Stimulated activated memory B cell treated with anti-CD40 and anti-IgM and Interleukin-4, amounts not matched to agents 10 μg/mL and 1 μg/mL and 100 μg/mL, for 72 hours (primary cell): ENCODE data around the gene PAXX.

Experiments
- ATAC-seq: fragments of 150-1000 bp; cut with Tn5 transposase; 2 replicates; pipeline ENCODE4 v1.10.0; 2021
- H3K27ac Mint-ChIP-seq: one replicate; pipeline ENCODE4 v1.8.0; 2022; ENCODE audit warnings: mild to moderate bottlenecking, mixed read lengths
- H3K27me3 Mint-ChIP-seq: one replicate; pipeline ENCODE4 v1.8.0; 2022; ENCODE audit warnings: mixed read lengths
- H3K36me3 Mint-ChIP-seq: one replicate; pipeline ENCODE4 v1.8.0; 2022; ENCODE audit warnings: mixed read lengths
- H3K4me1 Mint-ChIP-seq: one replicate; pipeline ENCODE4 v1.8.0; 2022; ENCODE audit warnings: mixed read lengths
- H3K4me3 Mint-ChIP-seq: one replicate; pipeline ENCODE4 v1.8.0; 2022; ENCODE audit warnings: mild to moderate bottlenecking, moderate library complexity, mixed read lengths
- H3K9me3 Mint-ChIP-seq: one replicate; pipeline ENCODE4 v1.8.0; 2022; ENCODE audit warnings: mixed read lengths

The PAXX gene

GRCh38 chr9:137011156-137011555 lies 18.9 kb downstream of the PAXX start:
- no peaks in the 10 kb centered on the region for H3K9me3 Mint-ChIP-seq
- peaks cover 5% of the 10 kb centered on the region for H3K4me1 Mint-ChIP-seq
- peaks cover 5% of the 10 kb centered on the region for H3K27me3 Mint-ChIP-seq
- no peak for ATAC-seq
- H3K36me3 Mint-ChIP-seq = peaks cover 8% of the 10 kb centered on the region
- no peak overlapping the region for H3K27ac Mint-ChIP-seq
- H3K4me3 Mint-ChIP-seq = no peak overlapping the region

GRCh38 chr9:137011907-137012675 lies 19.9 kb downstream of the PAXX start:
- Mint-ChIP-seq H3K9me3 (no peaks in the 10 kb centered on the region), H3K27ac (no peak overlapping the region), H3K36me3 (peaks cover 8% of the 10 kb centered on the region), H3K27me3 (no peaks in the 10 kb centered on the region), H3K4me3 (no peak overlapping the region), H3K4me1 (no peaks in the 10 kb centered on the region)
- no peak for ATAC-seq

GRCh38 chr9:137012694-137013570 lies 20.7 kb downstream of the PAXX start:
- no peak for ATAC-seq
- Mint-ChIP-seq H3K4me1 (no peaks in the 10 kb centered on the region), H3K27ac (no peak overlapping the region), H3K27me3 (no peaks in the 10 kb centered on the region), H3K36me3 (peaks cover 8% of the 10 kb centered on the region), H3K9me3 (no peaks in the 10 kb centered on the region), H3K4me3 (no peak overlapping the region)

GRCh38 chr9:137013571-137013940 lies 21.3 kb downstream of the PAXX start:
- Mint-ChIP-seq H3K36me3 (peaks cover 8% of the 10 kb centered on the region), H3K4me1 (no peaks in the 10 kb centered on the region), H3K9me3 (no peaks in the 10 kb centered on the region), H3K27ac (no peak overlapping the region), H3K4me3 (no peak overlapping the region), H3K27me3 (no peaks in the 10 kb centered on the region)
- no peak for ATAC-seq

- H3K27ac Mint-ChIP-seq = no peak overlapping the region
- no peak for ATAC-seq
- no peaks in the 10 kb centered on the region for H3K4me1 Mint-ChIP-seq
- no peak overlapping the region for H3K4me3 Mint-ChIP-seq
- no peaks in the 10 kb centered on the region for H3K27me3 Mint-ChIP-seq
- H3K36me3 Mint-ChIP-seq = peaks cover 8% of the 10 kb centered on the region
- H3K9me3 Mint-ChIP-seq = no peaks in the 10 kb centered on the region
Measured at GRCh38 chr9:137014166-137014565, 21.9 kb downstream of the PAXX start.

- H3K4me1 Mint-ChIP-seq = no peaks in the 10 kb centered on the region
- H3K27me3 Mint-ChIP-seq = no peaks in the 10 kb centered on the region
- no peak for ATAC-seq
- H3K36me3 Mint-ChIP-seq = peaks cover 8% of the 10 kb centered on the region
- H3K9me3 Mint-ChIP-seq = no peaks in the 10 kb centered on the region
- no peak overlapping the region for H3K4me3 Mint-ChIP-seq
- H3K27ac Mint-ChIP-seq = no peak overlapping the region
Measured at GRCh38 chr9:137014776-137015539, 22.7 kb downstream of the PAXX start.

GRCh38 chr9:137015540-137015930 lies 23.3 kb downstream of the PAXX start:
- H3K27ac Mint-ChIP-seq = no peak overlapping the region
- H3K36me3 Mint-ChIP-seq = peaks cover 8% of the 10 kb centered on the region
- H3K9me3 Mint-ChIP-seq = no peaks in the 10 kb centered on the region
- no peak overlapping the region for H3K4me3 Mint-ChIP-seq
- ATAC-seq = no peak
- no peaks in the 10 kb centered on the region for H3K4me1 Mint-ChIP-seq
- no peaks in the 10 kb centered on the region for H3K27me3 Mint-ChIP-seq

GRCh38 chr9:137015976-137016375 lies 23.8 kb downstream of the PAXX start:
- Mint-ChIP-seq H3K4me3 (no peak overlapping the region), H3K4me1 (no peaks in the 10 kb centered on the region)

GRCh38 chr9:137016436-137016835 lies 24.2 kb downstream of the PAXX start:
- Mint-ChIP-seq H3K4me3 (no peak overlapping the region), H3K27ac (no peak overlapping the region), H3K9me3 (no peaks in the 10 kb centered on the region), H3K36me3 (peaks cover 3% of the 10 kb centered on the region), H3K27me3 (no peaks in the 10 kb centered on the region), H3K4me1 (no peaks in the 10 kb centered on the region)
- no peak for ATAC-seq

More at GRCh38 chr9:137015976-137016375, 23.8 kb downstream of the PAXX start:
- no peaks in the 10 kb centered on the region for H3K27me3 Mint-ChIP-seq
- no peaks in the 10 kb centered on the region for H3K9me3 Mint-ChIP-seq
- ATAC-seq = no peak
- H3K27ac Mint-ChIP-seq = no peak overlapping the region
- H3K36me3 Mint-ChIP-seq = peaks cover 8% of the 10 kb centered on the region

GRCh38 chr9:137017071-137017470 lies 24.8 kb downstream of the PAXX start:
- Mint-ChIP-seq H3K9me3 (peaks cover 4% of the 10 kb centered on the region), H3K27me3 (no peaks in the 10 kb centered on the region), H3K4me1 (no peaks in the 10 kb centered on the region), H3K27ac (no peak overlapping the region), H3K4me3 (no peak overlapping the region), H3K36me3 (no peaks in the 10 kb centered on the region)
- no peak for ATAC-seq

GRCh38 chr9:137017791-137018497 lies 25.7 kb downstream of the PAXX start:
- H3K4me3 Mint-ChIP-seq = no peak overlapping the region
- ATAC-seq = no peak
- no peaks in the 10 kb centered on the region for H3K27me3 Mint-ChIP-seq

GRCh38 chr9:137018761-137019559 lies 26.7 kb downstream of the PAXX start:
- Mint-ChIP-seq H3K36me3 (no peaks in the 10 kb centered on the region), H3K27ac (no peak overlapping the region), H3K27me3 (no peaks in the 10 kb centered on the region), H3K4me3 (no peak overlapping the region), H3K9me3 (peaks cover 5% of the 10 kb centered on the region), H3K4me1 (no peaks in the 10 kb centered on the region)
- ATAC-seq = no peak

More at GRCh38 chr9:137017791-137018497, 25.7 kb downstream of the PAXX start:
- H3K27ac Mint-ChIP-seq = no peak overlapping the region
- peaks cover 5% of the 10 kb centered on the region for H3K9me3 Mint-ChIP-seq
- no peaks in the 10 kb centered on the region for H3K4me1 Mint-ChIP-seq
- no peaks in the 10 kb centered on the region for H3K36me3 Mint-ChIP-seq

GRCh38 chr9:137019891-137020683 lies 27.9 kb downstream of the PAXX start:
- no peak overlapping the region for H3K4me3 Mint-ChIP-seq
- H3K9me3 Mint-ChIP-seq = peaks cover 5% of the 10 kb centered on the region
- H3K27me3 Mint-ChIP-seq = no peaks in the 10 kb centered on the region
- no peak for ATAC-seq
- H3K36me3 Mint-ChIP-seq = no peaks in the 10 kb centered on the region
- H3K27ac Mint-ChIP-seq = no peak overlapping the region
- no peaks in the 10 kb centered on the region for H3K4me1 Mint-ChIP-seq
